ENCODE data around the gene TUBA4B.

Gene TUBA4B

DNA sequence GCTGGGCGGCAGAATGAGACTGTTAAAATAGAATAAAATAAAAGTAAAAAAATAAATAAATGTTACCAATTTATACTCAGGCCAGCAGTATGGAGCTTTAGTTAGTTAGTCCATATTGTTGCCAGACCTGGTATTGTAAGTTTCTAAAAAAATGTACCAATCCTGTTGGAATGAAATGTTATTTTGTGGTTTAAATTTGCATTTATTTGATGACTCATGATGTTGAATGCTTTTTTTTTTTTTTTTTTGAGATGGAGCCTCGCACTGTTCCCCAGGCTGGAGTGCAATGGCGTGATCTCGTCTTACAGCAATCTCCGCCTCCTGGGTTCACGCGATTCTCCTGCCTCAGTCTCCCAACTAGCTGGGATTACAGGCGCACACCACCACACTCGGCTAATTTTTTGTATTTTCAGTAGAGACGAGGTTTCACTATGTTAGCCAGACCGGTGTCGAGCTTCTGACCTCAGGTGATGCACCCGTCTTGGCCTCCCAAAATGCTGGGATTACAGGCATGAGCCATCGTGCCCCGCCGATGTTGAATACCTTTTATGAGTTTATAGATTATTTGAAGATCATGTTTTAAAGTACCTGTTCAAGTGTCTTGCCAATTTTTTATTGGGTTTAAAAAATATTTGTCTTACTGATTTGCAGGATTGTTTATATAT is 61.9 kb downstream of the TUBA4B start:
- Histone ChIP-seq H2AFZ (ENCODE audit: low read depth) (no peak overlapping the region), H3K79me2 (ENCODE audit: insufficient read depth, low read depth) (no peaks in the 10 kb centered on the region), H3K9ac (no peak overlapping the region), H3K36me3 (ENCODE audit: insufficient read depth) (no peaks in the 10 kb centered on the region), H3K4me1 (ENCODE audit: low read depth, poor library complexity, severe bottlenecking) (no peaks in the 10 kb centered on the region), H3K27me3 (ENCODE audit: insufficient read depth, low read depth) (peaks cover 5% of the 10 kb centered on the region; the same call in 1 of the 2 replicates), H3K4me3 (IDR thresholded peaks at IDR 0.05; ENCODE audit: insufficient read depth, low read depth, low read length) (no peak overlapping the region), H3K27ac (no peak overlapping the region), H4K20me1 (ENCODE audit: insufficient read depth) (no peaks in the 10 kb centered on the region), H3K4me2 (no peak overlapping the region)
- TF ChIP-seq, protein P1, sequence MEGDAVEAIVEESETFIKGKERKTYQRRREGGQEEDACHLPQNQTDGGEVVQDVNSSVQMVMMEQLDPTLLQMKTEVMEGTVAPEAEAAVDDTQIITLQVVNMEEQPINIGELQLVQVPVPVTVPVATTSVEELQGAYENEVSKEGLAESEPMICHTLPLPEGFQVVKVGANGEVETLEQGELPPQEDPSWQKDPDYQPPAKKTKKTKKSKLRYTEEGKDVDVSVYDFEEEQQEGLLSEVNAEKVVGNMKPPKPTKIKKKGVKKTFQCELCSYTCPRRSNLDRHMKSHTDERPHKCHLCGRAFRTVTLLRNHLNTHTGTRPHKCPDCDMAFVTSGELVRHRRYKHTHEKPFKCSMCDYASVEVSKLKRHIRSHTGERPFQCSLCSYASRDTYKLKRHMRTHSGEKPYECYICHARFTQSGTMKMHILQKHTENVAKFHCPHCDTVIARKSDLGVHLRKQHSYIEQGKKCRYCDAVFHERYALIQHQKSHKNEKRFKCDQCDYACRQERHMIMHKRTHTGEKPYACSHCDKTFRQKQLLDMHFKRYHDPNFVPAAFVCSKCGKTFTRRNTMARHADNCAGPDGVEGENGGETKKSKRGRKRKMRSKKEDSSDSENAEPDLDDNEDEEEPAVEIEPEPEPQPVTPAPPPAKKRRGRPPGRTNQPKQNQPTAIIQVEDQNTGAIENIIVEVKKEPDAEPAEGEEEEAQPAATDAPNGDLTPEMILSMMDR (conservative IDR thresholded peaks at IDR 0.05; ENCODE audit: low read depth, low read length), result no peak
